GM21360 (cell line): Measurements from ENCODE around the gene CHST6.
"Not testable (repeated sequence)": the region's sequence is repeated elsewhere in the genome, so short reads cannot be mapped to it uniquely, and the experiment has no call there.

Experiments used
- ATAC-seq: cut with Tn5 transposase; IDR thresholded peaks from one replicate; pipeline ENCODE4 v1.9.1; 2021; ENCODE audit warnings: mild to moderate bottlenecking, moderate library complexity; ENCODE audit not compliant: unreplicated experiment

CHST6 gene

GRCh38 chr16:75503801-75504200 lies 8.6 kb upstream of the CHST6 start:
- ATAC-seq, result no peak

GRCh38 chr16:75502916-75503605 lies 7.8 kb upstream of the CHST6 start:
- no peak for ATAC-seq

GRCh38 chr16:75501820-75502219 lies 6.6 kb upstream of the CHST6 start:
- not testable (repeated sequence) for ATAC-seq

DNA sequence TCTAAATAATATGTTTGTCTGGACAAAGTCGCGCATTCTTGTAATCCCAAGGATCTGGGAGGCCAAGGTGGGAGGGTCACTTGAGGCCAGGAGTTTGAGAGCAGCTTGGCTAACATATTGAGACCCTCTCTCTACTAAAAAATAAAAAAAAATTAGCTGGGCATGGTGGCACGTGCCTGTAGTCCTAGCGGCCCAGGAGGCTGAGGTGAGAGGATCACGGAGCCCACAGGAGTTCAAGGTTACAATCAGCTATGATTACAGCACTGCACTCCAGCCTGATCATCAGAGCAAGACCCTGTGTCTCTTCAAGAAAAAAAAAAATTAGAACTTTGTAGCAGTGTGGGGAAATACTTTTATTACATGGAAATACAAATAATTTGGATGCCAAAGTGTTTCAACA lies 6.1 kb upstream of the CHST6 start:
- no peak for ATAC-seq

DNA sequence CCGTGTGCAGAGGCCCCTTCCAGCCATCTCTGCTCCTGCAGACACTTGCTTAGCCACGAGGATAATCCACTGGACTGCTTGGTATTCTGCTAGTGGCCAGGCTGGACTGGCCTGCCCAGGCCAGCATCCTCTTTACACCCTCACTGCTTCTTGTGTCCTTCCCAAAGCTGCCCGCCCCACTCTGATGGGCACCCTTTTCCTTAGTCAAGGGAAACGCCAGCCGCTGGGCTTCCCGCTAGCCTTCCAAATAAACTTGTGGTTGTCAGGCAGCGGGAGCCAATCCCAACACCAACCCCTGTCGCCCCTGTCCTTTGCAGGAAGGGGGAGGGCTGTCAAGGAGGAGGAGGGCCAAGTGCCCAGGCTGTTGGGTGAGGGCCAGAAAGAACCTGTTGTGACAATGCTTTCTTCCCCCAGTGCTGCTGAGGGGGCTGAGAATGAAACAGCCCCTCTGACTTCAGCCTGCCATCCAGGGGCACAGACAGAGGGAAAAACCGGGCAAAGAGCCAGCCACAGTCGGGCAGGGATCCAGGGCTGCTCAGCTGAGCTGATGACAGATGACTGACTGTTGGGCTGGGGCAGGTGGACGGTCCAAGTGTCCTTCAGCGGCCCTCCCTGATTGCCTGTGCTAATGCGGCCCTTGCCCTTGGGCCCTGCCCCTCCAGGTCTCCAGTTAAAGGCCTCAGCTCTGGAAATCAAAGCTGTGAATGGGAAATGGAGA lies 3.5 kb upstream of the CHST6 start:
- ATAC-seq, result not testable (repeated sequence)

- ATAC-seq, result no peak
These were observed 2.3 kb upstream of the CHST6 start for GRCh38 chr16:75497558-75497957.

DNA sequence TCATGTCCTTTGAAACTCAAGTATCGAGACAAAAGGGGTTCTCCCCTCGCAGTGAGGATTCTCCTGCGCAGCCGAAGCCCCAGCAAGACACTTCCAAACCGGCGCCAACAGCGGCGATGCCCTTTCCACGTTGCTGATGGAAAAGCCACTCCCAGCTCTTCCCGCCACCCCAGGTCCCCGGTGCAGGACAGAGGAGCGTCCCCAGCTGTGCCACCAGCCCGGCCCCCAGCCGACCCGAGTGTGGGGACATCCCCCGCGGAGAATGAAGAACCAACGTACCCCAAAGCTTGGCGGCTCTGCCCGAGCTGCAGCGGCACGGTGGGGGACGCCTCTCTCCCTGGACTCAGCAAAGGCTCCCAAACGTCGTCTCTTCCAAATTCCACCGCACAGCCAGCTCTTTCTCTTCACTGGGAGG lies 573 bp downstream of the CHST6 start:
- ATAC-seq, result no peak

DNA sequence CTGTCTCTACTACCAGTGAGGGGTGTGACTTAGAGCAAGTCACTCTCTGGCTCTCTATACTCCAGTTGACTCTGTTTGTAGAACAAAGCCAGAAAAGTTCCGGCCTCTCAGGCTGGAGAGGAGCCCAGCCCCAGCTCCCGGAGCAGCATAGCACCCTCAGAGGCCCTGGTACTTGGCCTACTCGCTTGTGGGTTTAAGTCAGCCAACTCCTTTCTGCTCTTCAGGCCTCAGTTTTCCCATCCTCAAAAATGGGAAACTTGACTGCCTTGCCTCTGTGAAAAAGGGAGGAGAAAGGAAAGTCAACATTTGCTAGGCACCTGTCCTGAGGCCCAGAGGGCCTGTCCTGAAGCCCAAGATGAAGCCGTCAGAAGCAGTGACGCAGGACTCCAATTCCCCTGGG lies 1.1 kb downstream of the CHST6 start:
- no peak for ATAC-seq

DNA sequence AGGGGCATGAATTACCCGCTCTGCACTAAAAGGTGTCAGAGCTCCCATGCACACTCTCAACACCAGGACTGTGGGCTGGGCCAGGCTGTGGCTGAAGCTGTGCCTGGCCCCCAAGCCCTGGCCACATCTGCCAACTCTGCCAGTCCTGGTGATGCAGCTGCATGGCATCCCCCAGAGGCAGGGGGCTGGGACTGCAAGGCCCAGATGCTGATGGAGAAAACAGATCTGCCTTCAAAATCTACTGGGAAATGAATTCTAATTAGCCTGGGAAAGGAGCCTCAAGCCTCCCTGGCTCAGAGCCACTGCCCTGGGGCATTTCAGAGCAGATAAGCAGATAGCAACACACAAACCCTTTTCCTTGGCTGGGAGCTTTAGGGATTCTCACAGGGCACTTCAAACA lies 3.4 kb downstream of the CHST6 start:
- peak; percentile 42 for ATAC-seq

GRCh38 chr16:75488322-75488721 lies 6.9 kb downstream of the CHST6 start:
- no peak for ATAC-seq

GRCh38 chr16:75486676-75487313 lies 8.4 kb downstream of the CHST6 start:
- ATAC-seq, result peak; percentile 51

DNA sequence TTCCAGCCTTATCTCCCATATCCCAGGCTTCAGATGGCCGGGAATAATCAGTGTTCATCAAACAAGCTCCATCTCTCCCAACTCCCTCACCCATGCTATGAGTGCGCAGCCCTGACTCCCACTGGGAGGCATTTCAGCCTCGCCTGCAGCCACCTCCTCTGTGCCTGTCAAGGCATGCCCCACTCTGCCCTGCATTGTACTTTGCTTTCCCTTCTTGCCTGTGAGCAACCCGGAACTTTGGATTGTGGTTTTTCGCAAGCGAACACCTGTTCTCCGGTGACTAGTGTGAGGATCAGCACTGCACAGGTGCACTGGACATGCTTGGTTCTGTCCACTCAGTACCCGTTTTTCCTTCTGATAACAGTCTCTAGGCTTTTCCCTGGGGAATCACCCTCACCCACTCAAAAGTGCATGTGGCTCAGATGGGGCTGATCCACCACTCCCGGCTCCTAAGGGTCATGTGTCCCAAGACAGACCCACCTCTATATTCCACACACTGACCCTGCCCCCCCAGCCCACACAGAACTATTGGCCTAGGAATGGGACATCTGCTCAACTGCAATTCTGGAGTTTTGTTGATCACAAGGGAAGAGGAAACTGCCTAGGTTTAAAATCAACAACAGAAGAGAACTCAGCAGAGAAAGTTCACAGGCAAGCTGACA lies 9.1 kb downstream of the CHST6 start:
- no peak for ATAC-seq

- ATAC-seq, result peak; percentile 55
These were observed 9.8 kb downstream of the CHST6 start for GRCh38 chr16:75485230-75486013.

DNA sequence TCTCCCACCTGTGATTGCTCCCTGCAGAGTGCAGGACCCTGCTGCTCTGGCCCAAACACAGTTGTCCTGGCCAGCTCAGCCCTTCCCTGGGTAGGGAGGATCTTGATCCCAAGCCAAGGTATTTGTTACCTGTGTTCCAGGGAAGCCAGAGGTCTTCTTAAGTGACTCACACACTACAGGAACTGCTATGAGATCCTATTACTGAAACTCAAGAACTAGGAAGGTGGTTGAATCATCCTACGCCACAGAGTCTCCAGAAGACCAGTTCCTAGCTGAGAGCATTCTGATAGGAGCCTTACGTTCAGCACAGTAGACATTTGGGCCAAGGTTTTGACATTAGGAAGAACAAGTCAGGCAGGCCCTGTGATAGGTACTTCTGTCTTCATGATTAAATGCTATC lies 12.0 kb downstream of the CHST6 start:
- no peak for ATAC-seq

DNA sequence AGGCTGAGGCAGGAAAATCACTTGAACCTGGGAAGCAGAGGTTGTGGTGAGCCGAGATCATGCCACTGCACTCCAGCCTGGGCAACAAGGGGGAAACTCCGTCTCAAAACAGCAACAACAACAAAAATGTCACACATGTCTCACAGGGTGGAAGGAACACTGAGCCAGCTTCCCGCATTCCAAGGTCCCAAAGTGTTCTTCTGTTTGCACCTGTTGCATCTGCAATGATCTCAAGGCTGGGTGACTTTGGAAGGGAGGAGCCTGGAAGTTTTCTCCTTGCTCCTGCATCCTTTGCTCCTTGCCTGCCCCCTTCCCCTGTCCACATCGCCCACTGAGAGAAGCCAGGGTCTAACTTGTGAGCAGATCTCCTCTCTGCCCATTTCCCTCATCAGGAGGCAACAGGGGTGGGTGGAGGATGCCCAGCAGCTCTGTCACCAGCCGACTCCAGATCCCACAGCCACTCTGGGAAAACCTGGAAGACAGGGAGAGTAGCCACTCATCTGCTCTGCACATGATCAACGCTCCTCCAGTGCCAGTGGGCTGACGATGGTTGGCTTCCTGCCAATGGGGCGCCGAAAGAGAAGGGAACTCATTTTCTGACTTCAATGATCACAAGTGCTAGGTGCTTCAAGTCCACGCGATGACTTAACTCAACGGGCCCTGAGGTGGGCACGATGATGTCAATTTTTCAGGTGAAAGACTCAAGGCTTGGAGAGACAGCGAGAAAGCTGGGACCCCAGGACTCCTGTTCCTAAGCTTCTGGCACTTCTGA lies 12.6 kb downstream of the CHST6 start:
- ATAC-seq, result no peak

DNA sequence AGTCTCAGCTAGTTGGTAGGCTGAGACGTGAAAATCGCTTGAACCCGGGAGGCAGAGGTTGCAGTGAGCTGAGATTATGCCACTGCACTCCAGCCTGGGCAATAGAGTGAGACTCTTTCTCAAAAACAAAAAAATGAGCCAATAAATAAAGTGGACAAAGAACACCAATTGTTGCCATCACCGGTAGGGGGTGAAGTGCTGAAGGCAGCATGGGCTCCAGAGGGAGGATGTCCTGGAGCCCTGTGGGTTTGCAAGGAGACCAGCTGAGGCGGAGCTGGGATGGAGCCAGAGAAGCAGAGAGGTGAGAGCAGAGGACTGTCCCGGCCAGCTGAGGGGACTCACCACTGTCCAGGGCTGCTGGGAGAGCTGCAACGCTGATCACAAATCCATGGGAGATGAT lies 13.8 kb downstream of the CHST6 start:
- ATAC-seq, result no peak

DNA sequence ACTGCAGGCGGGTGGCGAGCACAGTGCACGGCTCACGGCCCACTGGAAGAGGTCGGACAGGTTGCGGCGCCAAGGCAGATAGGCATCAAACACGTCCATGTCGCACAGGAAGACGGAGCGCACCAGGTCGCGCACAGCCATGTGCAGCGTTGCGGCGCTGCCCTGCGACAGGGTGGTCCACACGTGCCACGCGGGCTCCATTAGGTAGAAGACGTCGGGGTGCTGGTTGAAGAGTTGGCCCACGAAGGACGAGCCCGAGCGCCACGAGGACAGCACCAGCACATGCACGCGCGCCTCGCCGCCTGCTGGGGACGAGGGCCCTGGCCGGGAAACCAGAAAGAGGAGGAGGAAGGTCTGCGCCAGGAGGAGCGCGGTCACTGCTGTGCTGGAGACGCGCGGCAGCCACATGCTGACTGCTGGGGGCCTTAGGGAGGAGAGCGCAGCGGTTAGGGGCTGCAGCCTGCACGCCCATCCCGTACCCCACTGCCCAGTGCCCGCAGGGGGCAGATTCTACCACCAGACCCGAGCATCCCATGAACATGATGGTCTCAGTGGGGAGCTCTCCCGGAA lies 15.7 kb downstream of the CHST6 start:
- ATAC-seq, result no peak

DNA sequence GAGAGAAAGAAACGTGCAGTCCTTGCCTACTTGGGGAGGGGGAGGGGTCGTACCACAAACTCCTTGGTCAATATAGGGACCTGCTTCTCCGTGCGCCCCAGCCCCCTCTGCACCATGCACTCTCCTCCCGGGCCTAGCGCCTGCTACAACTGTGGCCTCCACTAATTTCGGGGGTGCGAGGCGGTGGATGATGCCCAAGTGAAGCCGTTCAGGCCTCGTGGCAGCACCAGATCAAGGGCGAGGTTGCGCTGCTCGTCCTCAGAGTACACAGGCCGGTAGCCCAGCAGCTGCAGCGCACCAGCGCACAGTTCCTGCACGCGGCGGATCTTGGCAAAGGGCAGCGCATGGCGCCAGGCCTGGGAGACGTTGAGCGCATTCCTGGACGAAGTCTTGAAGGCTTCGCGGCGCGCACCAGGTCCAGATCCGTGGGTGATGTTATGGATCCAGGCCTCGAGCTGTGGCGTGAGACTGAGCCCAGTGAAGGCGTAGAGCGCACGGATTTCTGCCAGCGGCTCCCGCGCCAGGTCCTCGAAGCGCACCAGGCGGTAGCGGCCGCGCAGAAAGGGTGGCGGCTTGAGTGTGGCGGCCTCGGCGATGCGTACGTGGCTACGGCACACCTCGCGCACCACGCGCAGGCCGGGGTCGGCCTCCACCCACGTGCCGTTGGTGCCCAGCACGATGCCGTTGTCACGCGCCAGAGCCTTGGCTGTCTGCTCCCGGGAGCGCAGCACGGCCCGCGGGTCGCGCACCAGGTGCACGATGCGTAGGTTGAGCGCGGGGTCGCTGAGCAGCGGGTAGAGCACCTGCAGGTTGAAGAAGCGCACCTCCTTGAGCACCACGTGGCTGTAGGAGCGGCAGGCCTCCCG lies 16.5 kb downstream of the CHST6 start:
- no peak for ATAC-seq
